ENCODE data around the gene GHRH.

GHRH gene

DNA sequence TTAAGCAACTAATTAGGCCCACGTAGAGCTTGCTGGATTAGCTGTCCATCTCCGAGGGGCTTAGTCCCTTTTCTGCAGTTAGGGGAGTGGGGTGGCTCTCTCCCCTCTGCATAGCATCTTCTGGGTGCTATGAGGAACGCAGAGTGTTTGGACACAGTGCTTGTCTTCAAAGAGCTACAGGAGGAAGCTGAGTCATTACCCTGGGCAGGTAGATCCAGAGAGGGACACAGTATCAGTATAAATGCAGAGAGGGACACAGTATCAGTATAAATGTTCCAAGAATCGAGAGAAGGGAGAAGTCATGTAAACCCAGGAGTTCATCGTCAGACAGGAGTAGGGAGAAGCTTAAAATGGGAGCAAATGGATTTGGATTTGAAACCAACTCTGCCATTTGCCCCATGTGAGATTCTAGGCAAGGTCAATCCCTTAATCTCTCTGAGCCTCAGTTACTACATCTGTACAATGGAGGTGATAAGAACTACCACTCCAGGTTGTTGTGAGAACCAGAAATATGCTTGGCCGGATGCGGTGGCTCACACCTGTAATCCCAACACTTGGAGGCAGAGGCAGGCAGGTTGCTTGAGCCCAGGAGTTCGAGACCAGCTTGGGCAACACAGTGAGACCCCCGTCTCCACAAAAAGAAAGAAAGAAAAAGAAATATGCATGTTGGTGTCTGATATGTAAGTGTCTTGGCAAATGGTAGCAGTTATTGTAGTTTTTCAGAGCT is 5.5 kb upstream of the GHRH start:
- no peaks in the 10 kb centered on the region for H4K20me1 ChIP-seq (ENCODE audit: insufficient read depth, low read length)
- H3K4me2 ChIP-seq (ENCODE audit: insufficient read depth, low read length): no peak overlapping the region
- no peak overlapping the region for H2AFZ ChIP-seq (ENCODE audit: low read depth, low read length)
- no peaks in the 10 kb centered on the region for H3K4me1 ChIP-seq (ENCODE audit: insufficient read depth, low read length)
- H3K9me3 ChIP-seq (ENCODE audit: insufficient read depth, low read length, severe bottlenecking): no peaks in the 10 kb centered on the region
- no peaks in the 10 kb centered on the region for H3K79me2 ChIP-seq (ENCODE audit: insufficient read depth, low read length)
- H3K36me3 ChIP-seq (ENCODE audit: insufficient read depth, low read length): no peaks in the 10 kb centered on the region
- TF ChIP-seq, protein P1, sequence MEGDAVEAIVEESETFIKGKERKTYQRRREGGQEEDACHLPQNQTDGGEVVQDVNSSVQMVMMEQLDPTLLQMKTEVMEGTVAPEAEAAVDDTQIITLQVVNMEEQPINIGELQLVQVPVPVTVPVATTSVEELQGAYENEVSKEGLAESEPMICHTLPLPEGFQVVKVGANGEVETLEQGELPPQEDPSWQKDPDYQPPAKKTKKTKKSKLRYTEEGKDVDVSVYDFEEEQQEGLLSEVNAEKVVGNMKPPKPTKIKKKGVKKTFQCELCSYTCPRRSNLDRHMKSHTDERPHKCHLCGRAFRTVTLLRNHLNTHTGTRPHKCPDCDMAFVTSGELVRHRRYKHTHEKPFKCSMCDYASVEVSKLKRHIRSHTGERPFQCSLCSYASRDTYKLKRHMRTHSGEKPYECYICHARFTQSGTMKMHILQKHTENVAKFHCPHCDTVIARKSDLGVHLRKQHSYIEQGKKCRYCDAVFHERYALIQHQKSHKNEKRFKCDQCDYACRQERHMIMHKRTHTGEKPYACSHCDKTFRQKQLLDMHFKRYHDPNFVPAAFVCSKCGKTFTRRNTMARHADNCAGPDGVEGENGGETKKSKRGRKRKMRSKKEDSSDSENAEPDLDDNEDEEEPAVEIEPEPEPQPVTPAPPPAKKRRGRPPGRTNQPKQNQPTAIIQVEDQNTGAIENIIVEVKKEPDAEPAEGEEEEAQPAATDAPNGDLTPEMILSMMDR (IDR thresholded peaks at IDR 0.05; ENCODE audit: borderline replicate concordance, extremely low read depth, low read length, poor library complexity, severe bottlenecking): no peak
- TF ChIP-seq EZH2 (IDR thresholded peaks at IDR 0.05; ENCODE audit: borderline replicate concordance, low read depth, low read length, severe bottlenecking): no peak
- no peaks in the 10 kb centered on the region for H3K27me3 ChIP-seq (ENCODE audit: insufficient read depth, low read length, poor library complexity)
- no peak overlapping the region for H3K9ac ChIP-seq (ENCODE audit: low read depth, low read length)
- no peak overlapping the region for H3K27ac ChIP-seq (ENCODE audit: low read length)
- ATAC-seq (ENCODE audit: insufficient read depth, low read depth): no peak
- no peak overlapping the region for H3K4me3 ChIP-seq (ENCODE audit: low read depth in 1 of 2, low read length in 2 of 2)
- no peak for DNase-seq

DNA sequence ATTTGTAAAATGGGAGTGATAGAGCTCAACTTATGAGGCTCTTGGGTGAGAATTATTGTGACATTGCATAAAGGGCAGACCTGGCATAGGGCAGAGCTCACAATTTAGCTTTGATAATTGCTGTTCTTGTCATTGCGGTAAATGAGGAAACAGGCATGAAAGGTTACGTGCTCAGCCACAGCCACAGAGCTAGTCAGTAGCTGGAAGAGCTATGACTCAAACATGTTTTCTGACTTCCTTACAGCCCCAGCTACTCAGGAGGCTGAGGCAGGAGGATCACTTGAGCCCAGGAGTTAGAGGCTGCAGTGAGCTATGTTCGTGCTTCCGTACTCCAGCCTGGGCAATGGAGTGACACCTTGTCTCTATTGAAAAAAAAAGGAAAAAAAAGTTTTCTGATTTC is 3.5 kb upstream of the GHRH start:
- H2AFZ ChIP-seq (ENCODE audit: low read depth, low read length): no peak overlapping the region
- no peak overlapping the region for H3K4me2 ChIP-seq (ENCODE audit: insufficient read depth, low read length)
- H3K79me2 ChIP-seq (ENCODE audit: insufficient read depth, low read length): no peaks in the 10 kb centered on the region
- H3K36me3 ChIP-seq (ENCODE audit: insufficient read depth, low read length): no peaks in the 10 kb centered on the region
- DNase-seq (no peak), ATAC-seq (ENCODE audit: insufficient read depth, low read depth) (no peak)
- H3K9ac ChIP-seq (ENCODE audit: low read depth, low read length): no peak overlapping the region
- H3K27ac ChIP-seq (ENCODE audit: low read length): no peak overlapping the region
- H3K4me1 ChIP-seq (ENCODE audit: insufficient read depth, low read length): no peaks in the 10 kb centered on the region
- H3K27me3 ChIP-seq (ENCODE audit: insufficient read depth, low read length, poor library complexity): peaks cover 2% of the 10 kb centered on the region
- TF ChIP-seq, protein P1 (IDR thresholded peaks at IDR 0.05; ENCODE audit: borderline replicate concordance, extremely low read depth, low read length, poor library complexity, severe bottlenecking): no peak
- TF ChIP-seq EZH2 (IDR thresholded peaks at IDR 0.05; ENCODE audit: borderline replicate concordance, low read depth, low read length, severe bottlenecking): no peak
- H3K9me3 ChIP-seq (ENCODE audit: insufficient read depth, low read length, severe bottlenecking): no peaks in the 10 kb centered on the region
- H3K4me3 ChIP-seq (ENCODE audit: low read depth in 1 of 2, low read length in 2 of 2): no peak overlapping the region
- no peaks in the 10 kb centered on the region for H4K20me1 ChIP-seq (ENCODE audit: insufficient read depth, low read length)

DNA sequence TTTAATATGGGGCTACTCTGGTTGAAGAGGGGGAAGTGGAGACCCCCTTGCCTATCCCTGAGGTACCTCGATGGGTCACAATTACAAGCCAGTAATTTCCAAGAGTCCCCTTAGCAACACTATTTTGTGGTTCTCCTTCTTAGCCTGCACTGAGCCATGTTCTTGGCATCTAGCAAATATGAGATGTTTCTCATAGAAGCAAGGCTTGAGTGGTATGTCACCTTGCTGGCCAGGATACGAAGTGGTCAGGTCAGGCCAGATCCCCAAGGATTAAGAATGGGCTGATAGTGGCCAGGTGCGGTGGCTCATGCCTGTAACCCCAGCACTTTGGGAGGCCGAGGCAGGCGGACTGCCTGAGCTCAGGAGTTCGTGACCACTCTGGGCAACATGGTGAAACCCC is 2.1 kb upstream of the GHRH start:
- ATAC-seq (ENCODE audit: insufficient read depth, low read depth) (no peak), DNase-seq (no peak)
- Histone ChIP-seq H3K9me3 (ENCODE audit: insufficient read depth, low read length, severe bottlenecking) (no peaks in the 10 kb centered on the region), H2AFZ (ENCODE audit: low read depth, low read length) (no peak overlapping the region), H3K27me3 (ENCODE audit: insufficient read depth, low read length, poor library complexity) (peaks cover 14% of the 10 kb centered on the region), H3K27ac (ENCODE audit: low read length) (no peak overlapping the region), H3K79me2 (ENCODE audit: insufficient read depth, low read length) (no peaks in the 10 kb centered on the region), H3K4me1 (ENCODE audit: insufficient read depth, low read length) (no peaks in the 10 kb centered on the region), H4K20me1 (ENCODE audit: insufficient read depth, low read length) (no peaks in the 10 kb centered on the region), H3K9ac (ENCODE audit: low read depth, low read length) (no peak overlapping the region), H3K4me3 (ENCODE audit: low read depth in 1 of 2, low read length in 2 of 2) (no peak overlapping the region), H3K36me3 (ENCODE audit: insufficient read depth, low read length) (no peaks in the 10 kb centered on the region), H3K4me2 (ENCODE audit: insufficient read depth, low read length) (no peak overlapping the region)
- TF ChIP-seq, protein P1 (IDR thresholded peaks at IDR 0.05; ENCODE audit: borderline replicate concordance, extremely low read depth, low read length, poor library complexity, severe bottlenecking): no peak
- no peak for TF ChIP-seq EZH2 (IDR thresholded peaks at IDR 0.05; ENCODE audit: borderline replicate concordance, low read depth, low read length, severe bottlenecking)

Measured in DND-41 (cell line).